Ramos (cell line): ENCODE data around the gene FBXO28.
"Not testable (repeated sequence)": the region's sequence is repeated elsewhere in the genome, so short reads cannot be mapped to it uniquely, and the experiment has no call there.

ENCODE experiments used
- in situ Hi-C: fragments of 300-500 bp; cut with MboI; formaldehyde crosslinking; loops from one replicate; pipeline ENCODE4 v1.14.3; 2022; ENCODE audit warnings: low sequenced_read_pairs; ENCODE audit not compliant: unreplicated experiment

FBXO28 gene, protein sequence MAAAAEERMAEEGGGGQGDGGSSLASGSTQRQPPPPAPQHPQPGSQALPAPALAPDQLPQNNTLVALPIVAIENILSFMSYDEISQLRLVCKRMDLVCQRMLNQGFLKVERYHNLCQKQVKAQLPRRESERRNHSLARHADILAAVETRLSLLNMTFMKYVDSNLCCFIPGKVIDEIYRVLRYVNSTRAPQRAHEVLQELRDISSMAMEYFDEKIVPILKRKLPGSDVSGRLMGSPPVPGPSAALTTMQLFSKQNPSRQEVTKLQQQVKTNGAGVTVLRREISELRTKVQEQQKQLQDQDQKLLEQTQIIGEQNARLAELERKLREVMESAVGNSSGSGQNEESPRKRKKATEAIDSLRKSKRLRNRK

DNA sequence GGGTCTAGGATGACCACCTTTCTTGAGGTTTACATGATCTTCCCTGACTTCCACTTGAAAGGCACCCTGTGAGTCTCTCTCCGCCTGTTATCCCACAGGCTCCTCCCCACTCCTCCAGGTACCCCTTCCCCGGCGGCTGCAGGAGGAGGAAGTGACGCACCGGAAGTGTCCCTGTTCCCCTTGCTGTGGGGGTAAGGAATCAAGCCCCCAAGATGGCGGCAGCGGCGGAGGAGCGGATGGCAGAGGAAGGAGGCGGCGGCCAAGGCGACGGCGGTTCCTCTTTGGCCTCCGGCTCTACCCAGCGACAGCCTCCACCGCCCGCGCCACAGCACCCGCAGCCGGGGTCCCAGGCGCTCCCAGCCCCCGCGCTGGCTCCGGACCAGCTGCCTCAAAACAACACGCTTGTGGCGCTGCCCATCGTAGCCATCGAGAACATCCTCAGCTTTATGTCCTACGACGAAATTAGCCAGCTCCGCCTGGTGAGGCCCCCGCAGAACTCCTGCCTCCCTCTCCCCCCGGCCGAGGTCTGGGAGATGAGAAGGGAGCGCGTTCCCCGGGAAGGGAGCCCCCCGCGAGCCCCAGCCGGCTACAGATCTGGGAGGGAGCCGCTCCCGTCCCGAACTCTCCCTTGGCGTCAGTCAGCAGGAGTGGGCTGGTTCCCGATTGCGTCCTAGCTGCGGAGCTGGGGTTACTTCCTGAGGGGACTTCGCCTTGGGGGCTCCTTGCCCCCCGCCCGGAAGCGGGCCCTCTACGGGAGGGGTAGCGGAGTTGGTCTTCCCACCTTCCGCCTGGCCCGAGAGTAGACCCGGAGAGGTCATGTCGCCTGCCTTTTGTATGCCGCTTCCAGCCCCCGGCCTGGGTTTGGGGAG is at the start of gene FBXO28:
FBXO28 (plus strand) TSS at position 194 of the 869 bp plus-strand sequence; CDS start at position 213, 19 bp downstream.
- in situ Hi-C loops: loop anchor here (5.0 to 10.0 kb wide), 2 partner anchors 213 to 341 kb away; no protein-coding TSS in a partner anchor

DNA sequence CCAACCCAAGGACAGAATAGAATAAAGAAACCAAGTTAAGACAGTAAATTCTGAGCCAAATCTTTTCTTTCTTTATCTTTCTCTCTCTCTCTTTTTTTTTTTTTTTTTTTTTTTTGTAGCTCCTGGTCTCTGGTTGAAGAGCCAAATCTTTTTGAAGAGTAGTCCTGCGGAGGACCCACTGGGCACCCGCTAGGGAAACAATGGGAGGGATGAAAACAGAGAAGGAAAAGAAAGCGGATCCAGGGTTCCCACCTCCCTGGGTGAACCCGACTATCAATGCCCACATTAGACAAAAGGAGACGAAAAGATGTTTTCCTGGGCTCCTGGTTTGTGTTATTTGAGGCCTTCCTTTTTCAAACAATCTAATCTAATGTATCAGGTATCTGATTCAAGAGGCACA is 49.8 kb upstream of the FBXO28 start:
- in situ Hi-C loops: no loop called here

DNA sequence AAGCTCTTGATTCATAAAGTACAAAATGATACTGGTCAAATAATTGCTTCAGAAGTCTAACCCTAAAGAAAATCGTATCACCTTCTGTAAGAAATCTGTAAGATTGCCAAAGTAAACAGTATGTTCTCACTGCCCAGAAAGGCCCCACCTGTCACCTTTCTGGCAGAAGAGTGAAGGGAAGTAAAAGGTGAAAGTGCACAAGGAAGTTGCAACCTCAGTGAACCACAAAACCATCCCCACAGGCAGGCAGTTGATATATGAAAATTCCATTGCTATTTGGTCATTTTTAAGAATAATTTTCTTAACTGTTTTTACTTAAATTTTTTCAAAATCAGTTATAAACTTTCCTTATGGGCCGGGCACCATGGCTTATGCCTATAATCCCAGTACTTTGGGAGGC is 48.5 kb upstream of the FBXO28 start:
- in situ Hi-C loops: no loop called here

DNA sequence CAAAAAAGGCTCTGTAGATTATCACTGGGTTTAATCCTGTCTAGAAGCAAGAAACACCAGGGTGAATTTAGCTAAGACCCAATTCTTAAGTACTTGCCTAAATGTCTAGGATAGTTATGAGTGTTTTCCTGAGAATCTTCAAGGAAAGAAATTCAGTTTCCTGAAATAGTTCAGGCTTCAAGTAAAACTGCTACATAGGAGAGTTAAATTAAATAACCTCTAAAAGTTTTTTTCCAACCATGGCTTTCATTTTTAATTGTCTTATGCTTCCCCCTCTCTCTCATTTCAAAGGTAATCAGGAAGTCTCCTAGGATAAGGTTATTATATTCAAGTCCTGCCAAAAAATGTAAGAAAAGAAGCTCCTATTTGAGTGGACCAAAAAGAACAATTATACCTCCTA is 46.7 kb upstream of the FBXO28 start:
- in situ Hi-C loops: no loop called here

DNA sequence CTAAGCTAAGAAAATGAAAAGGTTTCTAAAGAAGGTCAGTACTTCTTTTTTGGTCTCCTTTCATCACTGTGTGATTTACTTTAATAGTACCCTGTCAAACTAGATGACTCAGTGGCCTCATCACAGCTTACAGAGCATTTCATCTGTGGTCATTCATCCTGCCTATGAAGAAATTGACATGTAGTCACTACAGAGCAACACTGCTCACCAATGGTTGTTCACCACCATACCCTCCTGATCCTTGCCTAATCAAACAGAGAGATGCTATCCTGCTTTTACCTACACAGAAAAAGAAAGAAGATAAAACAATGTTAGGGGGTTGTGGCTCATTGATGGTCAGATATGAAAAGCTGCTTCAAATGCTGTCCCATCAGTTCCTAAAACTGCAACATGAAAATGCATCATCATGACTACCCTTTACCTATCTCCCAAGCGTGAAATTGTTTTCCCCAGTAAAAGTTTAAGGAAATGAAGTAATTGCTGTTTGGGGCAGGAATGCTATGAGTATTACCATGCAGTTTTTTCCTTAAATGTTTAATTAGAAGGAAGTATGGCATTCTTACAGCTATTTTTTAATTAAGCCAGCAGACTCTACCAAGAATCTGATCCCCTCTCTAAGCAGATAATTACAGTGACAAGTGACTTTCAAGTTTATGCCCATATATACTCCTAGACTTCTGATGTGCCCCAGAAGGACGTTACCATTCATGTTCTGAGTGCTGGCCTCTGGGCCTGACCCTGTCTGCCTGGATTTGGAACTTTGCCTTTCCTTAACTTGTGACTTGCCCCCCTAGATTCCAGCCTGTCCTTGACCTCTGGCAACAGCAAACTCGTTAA is 46.1 kb upstream of the FBXO28 start:
- in situ Hi-C loops: no loop called here

DNA sequence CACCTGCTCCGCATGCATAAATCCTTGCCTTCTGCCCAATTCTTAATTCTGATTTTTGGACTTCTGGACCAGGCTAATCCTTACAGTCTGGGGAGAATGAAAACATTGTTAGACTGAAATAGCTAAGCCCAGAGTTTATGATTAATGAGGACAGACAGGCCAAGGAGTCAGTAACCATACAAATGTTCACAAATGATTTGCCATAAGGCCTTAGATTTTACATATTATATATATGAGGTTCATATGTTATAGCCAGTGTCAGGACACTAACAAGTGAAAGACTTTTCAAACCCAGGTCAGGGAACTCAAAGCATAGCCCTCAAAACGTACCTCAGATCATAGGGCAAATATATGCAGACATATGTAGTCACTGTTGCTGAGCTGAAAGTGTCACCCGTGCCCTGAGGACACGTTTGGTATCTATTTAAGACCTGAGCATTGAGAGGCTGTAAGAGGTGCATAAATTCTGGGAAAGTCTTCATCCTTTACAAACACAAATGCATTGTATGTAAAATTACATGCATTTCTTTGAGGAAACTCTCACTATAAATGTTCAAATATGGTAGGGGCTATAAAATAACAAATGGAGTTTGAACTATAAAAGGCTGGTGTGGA is 45.3 kb upstream of the FBXO28 start:
- in situ Hi-C loops: no loop called here

DNA sequence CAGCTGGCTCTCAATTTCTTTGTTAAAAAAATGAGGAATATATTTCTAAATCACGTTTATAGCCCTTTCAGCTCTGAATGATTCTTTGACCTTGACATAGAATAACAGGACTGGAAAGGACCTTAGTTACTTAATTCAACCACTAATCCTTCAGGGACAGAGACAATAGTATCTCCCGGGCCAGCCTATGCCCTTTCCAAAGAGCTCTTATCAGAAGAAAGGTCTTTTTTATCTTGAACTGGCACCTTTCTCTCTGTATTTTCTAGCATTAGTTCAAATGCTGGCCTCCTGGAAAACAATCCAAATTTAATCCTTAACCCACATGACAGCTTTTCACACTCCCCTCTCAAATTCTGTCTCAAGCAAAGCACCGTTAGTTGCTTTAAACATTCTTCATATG is 44.8 kb upstream of the FBXO28 start:
- in situ Hi-C loops: no loop called here

DNA sequence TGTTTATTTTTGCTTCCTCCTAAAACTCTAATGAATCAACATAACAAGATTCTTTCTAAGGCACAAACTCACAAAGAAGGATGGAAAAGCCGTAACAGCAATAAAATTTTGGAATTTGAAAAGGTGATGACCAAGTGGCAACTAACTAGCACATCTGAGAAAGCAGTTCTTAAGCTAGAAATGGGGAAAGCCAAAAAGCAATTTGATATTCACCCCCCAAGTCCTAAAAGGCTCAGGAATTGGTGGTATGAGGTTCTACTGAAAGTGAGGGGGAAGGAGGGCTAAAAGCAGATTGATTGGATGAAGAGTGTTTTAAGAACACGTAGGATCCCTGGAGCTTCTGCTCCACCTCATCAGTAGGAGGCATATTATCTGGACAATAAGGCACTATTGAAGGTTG is 43.4 kb upstream of the FBXO28 start:
- in situ Hi-C loops: no loop called here

DNA sequence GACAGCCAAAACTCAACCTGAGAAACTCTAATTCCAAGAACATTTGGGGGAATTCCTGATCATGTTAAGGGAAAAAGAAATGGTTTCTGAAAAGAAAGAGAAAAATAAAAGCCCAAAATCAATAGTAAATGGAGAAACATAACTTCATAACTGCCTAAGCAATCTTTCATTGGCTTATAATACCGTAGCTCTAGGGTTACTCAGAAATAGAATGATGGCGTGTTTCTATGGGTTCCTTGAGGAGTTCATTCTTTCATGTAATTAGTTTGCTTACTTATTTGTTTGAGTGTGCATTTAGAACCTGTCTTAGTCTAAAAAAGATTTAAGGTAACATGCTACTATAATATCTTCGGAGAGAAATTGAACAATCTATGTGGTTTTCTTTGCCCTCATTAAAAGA is 37.5 kb upstream of the FBXO28 start:
- in situ Hi-C loops: no loop called here

DNA sequence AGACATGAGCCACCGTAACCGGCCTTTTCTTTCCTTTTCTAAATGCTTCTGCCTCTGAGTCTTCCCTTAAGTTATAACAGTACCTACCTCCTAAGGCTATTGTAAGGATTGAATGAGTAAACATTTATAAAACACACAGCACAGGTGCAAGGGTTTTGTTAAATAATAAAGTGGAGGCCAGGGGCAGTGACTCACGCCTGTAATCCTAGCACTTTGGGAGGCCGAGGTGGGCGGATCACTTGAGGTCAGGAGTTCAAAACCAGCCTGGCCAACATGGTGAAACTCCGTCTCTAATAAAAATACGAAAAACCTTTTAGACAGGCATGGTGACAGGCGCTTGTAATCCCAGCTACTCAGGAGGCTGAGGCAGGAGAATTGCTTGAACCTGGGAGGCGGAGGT is 34.3 kb upstream of the FBXO28 start:
- in situ Hi-C loops: not testable (repeated sequence)

DNA sequence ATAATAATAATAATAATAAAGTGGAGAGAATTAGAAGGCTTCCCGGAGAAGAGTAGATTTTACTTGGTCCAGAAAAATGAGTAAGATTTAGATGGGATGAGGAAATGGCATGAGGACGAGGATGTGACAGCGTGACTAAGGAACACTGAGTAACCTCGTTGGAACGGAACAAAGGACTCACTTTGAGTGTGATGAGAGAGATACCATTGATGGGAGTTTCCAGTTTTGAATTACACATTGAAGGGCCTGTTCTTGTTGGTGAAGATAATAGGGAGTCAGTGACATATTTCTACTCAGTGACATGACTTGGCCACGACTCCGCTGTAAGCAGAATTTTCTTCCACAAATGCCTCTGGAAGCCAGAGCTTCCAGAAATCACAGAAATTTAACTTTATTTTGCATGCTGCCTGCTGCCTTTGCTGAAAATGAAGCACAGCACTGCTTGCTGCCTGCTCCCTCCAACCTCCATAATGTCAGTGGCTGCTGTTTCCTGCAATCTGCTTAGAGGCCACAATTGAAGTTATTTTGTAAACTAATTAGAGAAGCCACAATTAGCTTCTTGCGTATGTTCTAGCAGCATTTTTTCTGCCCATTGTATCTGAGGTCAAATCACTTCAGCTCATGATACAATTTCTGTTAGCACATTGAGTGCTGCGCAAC is 33.7 kb upstream of the FBXO28 start:
- in situ Hi-C loops: no loop called here

DNA sequence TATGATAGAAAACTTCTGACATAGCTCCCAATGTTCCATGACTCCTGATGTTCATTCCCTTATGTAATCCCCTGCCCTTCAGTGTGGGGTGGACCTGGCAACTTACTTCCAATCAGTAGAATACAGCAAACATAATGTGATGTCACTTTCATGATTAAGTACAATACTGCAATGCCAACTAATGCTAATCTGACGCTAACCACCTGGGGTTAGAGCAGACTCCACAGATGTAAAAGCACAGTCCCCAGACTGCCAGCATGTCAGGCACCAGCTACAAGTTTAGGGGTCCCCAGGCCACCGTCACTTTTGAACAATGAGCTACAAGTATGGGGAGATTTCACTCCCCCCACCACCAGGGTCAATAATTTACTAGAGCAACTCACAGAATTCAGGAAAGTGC is 32.3 kb upstream of the FBXO28 start:
- in situ Hi-C loops: no loop called here

DNA sequence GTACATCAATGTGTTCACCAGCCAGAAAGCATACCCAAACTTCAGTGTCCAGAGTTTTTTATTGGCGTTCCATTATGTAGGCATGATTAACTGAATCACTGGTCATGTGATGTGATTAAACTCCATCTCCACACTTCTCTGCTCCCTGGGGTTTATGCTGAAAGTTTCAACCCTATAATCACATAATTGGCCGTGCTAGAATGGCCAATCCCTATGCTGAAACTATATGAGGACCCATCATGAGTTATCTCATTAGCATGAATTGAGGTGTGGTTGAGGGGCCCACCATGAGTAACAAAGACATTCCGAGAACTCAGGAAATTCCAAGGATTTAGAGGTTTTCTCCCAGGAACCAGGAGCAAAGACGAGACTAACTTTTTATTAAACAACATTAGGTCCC is 31.8 kb upstream of the FBXO28 start:
- in situ Hi-C loops: no loop called here

DNA sequence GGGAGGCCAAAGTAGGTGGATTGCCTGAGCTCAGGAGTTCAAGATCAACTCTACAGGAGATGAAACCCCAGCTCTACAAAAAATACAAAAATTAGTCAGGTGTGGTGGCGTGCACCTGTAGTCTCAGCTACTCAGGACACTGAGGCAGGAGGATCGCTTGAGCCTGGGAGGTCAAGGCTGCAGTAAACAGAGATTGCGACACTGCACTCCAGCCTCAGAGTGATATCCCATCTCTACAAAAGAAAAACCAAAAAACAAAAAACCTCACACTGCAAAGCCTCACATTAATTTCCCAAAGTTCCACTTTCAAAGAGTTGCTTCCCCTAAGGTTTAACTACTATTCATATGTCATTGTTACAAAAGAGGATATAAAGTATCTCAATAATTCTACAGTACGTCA is 29.0 kb upstream of the FBXO28 start:
- in situ Hi-C loops: no loop called here

DNA sequence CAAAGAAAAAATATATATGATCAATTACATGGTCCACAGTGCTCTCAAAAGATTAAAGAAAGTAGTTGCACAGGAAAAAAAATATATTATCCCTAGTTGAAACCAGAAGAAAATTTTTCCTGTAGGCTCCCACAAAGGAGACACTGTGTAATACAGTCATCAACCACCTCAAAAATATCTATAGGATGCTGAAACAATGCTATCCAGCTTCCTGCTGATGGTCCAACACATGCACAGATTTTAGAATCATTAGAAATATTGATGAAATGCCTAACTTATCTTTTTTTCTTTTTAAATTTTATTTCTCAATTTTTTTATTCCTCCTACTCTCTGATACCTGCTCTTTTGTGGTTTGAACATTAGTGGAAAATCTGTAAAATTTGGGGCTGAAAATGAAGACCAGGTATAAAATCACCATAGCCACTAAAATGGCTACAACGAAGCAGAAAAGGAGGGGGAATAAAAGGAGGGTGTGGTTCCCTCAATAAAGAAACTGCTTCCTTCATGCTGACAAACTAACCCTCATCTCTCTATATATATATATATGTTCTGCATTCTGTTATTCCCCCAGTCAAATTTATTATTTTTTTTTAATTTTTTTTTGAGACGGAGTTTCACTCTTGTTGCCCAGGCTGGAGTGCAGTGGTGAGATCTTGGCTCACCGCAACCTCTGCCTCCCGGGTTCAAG is 28.3 kb upstream of the FBXO28 start:
- in situ Hi-C loops: no loop called here

DNA sequence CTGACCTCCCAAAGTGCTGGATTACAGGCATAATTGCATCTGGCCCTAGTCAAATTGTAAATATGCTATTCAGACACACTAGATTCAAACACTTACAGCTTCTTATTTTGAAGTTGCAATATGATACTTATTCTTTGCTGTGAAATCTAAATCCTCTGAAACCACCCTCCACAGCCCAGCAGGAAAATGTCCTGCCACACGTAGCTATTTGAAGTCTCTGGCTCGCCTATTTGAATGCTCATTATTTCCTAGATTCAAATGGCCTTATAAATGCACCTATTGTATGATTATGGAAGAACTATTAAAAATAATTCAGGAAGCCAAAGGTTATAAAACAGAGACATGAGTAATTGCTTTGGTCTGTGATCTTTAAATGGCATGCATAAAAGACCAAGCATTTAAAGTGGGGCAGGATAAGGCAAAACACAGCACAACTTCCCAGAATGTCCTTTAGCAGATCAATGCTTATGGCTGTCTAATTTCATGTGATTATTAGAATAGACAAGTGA is 26.6 kb upstream of the FBXO28 start:
- in situ Hi-C loops: no loop called here

DNA sequence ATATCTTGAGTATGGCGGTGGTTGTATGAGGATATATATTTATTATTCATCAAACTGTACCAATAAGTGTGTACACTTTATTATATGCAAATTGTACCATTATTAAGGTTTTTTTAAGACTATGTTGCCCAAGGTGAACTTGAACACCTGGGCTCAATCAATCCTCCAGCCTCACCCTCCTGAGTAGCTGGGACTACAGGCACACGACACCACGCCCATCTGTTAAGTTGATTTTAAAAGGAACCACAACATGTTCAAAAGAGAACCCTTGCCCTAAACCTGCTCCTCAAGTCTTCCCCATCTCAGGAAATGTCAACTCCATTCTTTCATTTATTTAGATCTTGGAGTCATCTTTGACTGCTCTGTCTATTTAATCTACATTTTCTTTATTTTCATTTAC is 24.3 kb upstream of the FBXO28 start:
- in situ Hi-C loops: no loop called here

DNA sequence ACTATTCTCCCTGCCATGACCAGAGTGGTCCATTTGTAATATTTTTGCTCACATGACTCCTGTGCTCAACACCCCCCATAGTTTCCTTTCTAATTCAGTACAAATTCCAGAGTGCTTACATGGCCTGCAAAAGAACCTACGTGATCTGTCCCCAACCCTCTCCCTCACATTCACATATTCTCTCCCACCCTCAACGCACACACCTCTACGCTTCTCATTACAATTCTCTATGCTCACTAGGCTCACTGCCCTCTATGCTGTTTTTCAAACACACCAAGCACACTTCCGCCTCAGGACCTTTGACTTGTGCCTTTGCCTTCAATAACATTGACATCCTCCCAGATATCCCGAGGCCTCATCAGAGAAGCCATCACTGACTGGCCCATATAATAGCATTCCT is 23.8 kb upstream of the FBXO28 start:
- in situ Hi-C loops: no loop called here

DNA sequence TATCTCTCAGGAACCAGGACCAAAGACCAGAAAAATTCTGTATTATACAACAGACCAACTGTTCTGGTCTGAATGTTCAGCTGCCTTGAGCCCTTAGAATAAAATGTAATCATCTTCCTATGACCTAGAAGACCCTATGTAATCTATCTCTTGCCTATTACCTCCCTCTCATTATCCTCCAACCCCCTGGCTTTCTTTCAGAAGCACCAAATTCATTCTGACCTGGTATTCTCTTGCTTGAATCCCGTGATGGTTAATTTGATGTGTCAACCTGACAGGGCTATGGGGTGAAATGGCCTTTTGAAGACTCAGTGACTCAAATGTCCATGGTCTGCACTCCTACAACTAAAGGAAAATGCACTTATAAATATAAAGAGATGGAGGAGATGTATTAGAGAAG is 21.8 kb upstream of the FBXO28 start:
- in situ Hi-C loops: no loop called here
